T-helper 1 cell (primary cell): ENCODE results near the gene RAB11FIP3.
"Not testable (repeated sequence)": the region's sequence is repeated elsewhere in the genome, so short reads cannot be mapped to it uniquely, and the experiment has no call there.

ENCODE experiments used
- DNase-seq, 5 donors: peaks; one replicate each; pipeline ENCODE4 v3.0.0-alpha.2; 2012 to 2020

The RAB11FIP3 gene

GRCh38 chr16:391885-392335 lies 33.5 kb upstream of the RAB11FIP3 start:
- DNase-seq: peak in 4 of 5 donors; percentile 47 to 73 (median 53)

GRCh38 chr16:392450-393030 lies 32.9 kb upstream of the RAB11FIP3 start:
- no peak for DNase-seq

- no peak for DNase-seq
Measured at GRCh38 chr16:396199-396598, 29.2 kb upstream of the RAB11FIP3 start.

DNA sequence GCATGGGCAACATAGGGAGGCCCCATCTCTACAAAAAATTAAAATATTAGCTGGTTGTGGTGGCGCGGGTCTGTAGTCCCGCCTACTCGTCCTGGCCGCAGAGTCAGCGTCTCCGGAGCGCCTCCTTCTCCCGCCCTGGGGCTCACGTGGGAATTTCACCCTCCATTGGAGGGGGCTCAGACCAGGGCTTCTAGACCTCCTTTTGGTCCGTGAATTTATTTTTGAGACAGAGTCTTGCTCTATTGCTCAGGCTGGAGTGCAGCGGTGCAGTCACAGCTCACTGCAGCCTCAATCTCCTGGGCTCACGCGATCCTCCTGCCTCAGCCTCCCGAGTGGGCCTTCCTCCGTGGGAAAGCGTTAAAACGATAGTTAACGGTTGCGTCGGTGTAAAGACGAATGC lies 28.8 kb upstream of the RAB11FIP3 start:
- DNase-seq: no peak

DNA sequence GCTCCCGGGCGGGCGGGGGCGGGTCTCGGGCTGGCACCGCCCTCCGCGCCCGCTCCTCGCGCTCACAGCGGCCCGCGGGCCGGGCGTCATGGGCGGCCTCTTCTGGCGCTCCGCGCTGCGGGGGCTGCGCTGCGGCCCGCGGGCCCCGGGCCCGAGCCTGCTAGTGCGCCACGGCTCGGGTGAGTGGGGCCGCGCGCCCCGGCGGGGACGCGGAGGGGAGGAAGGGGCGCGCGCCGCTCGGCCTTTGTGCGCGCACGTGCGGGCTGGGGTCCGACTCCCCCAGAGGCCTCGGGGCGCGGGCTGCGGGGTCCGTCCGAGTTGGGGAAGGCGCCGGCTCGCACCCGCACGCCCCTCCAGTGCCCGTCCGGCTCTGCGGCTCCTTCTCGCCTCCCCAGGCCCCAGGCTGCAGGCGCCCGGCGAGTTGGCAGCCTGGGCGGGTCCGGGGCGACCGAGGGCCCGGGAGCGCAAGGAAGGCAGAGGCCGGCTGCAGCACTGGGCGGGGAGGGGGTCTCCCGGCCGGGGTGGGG lies 28.3 kb upstream of the RAB11FIP3 start, which contains the start of gene NME4:
Gene NME4, plus strand, starts transcription at position 65 of the 527 bp plus-strand sequence. Its CDS starts 24 bp downstream, at position 89.
- DNase-seq: peak in 1 of 5 donors; percentile 25

- DNase-seq: peak in 2 of 5 donors; percentile 30 to 35
Measured at GRCh38 chr16:397736-398332, 27.6 kb upstream of the RAB11FIP3 start.

- DNase-seq: no peak
Measured at GRCh38 chr16:398561-399339, 26.7 kb upstream of the RAB11FIP3 start.

- DNase-seq: no peak
Measured at GRCh38 chr16:399340-400019, 26.0 kb upstream of the RAB11FIP3 start.

GRCh38 chr16:400061-400591 lies 25.3 kb upstream of the RAB11FIP3 start:
- DNase-seq: no peak

DNA sequence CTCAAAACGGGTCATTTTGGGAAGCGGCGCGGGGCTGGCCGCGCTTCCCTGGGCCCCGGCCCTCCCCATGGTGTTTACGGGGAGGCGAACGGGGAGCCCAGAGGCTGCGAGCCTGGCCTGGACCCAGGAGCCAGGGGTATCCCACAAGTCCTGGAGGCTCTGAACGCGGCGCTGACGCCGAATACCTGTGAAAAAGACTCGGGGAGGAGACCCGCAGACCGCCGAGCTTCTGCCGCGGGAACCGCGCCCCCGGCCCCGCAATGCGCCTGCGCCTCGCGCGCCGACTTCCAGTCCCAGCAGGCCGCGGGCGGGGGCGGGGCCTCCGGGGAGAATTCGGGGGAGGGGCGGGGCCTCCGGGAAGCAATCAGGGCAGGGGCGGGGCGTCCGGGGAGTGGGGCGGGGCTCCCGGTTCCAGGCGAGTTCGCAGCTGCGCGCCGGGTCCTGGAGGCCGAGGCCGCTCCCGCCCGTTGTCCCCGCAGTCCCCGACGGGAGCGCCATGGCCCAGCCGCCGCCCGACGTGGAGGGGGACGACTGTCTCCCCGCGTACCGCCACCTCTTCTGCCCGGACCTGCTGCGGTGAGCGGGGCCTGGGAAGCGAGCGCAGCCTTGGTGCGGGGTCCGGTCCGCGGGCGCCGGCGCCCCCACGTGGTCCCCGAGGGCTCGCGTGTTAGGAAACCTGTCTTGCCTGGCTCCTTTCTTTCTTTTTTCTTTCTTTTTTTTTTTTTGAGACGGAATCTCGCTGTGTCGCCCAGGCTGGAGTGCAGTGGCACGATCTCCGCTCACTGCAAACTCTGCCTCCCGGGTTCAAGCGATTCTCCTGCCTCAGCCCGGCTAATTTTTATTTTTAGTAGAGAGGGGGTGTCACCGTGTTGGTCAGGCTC lies 23.7 kb upstream of the RAB11FIP3 start, which contains the start of gene DECR2:
Gene DECR2, plus strand, starts transcription at position 418 of the 881 bp plus-strand sequence. Its CDS starts 79 bp downstream, at position 497.
- DNase-seq: peak; percentile 89 to 99 (median 98)

DNA sequence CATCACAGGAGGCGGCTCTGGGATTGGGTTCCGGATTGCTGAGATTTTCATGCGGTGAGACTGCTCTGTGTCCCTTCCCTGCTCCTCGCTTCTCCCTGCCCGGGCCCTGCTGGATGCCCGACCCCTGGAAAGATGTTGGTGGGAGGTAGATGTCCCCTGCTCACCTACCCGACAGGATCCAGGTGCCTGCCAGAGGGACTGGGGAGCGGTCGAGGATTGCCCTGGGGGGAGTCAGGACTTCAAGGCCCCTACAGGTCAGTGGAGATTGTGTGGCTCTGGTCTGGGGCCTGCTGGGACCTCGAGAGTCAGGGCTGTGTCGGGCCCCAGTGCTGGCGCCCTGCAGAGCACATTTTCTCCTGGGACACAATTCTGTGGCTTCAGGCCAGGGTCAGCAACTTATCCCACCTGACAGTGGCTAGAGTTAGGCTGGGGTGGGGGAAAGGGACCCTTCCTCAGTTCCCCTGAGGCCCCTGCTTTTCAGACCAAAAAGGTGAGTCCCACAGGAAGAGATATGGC lies 20.4 kb upstream of the RAB11FIP3 start:
- DNase-seq: no peak

DNA sequence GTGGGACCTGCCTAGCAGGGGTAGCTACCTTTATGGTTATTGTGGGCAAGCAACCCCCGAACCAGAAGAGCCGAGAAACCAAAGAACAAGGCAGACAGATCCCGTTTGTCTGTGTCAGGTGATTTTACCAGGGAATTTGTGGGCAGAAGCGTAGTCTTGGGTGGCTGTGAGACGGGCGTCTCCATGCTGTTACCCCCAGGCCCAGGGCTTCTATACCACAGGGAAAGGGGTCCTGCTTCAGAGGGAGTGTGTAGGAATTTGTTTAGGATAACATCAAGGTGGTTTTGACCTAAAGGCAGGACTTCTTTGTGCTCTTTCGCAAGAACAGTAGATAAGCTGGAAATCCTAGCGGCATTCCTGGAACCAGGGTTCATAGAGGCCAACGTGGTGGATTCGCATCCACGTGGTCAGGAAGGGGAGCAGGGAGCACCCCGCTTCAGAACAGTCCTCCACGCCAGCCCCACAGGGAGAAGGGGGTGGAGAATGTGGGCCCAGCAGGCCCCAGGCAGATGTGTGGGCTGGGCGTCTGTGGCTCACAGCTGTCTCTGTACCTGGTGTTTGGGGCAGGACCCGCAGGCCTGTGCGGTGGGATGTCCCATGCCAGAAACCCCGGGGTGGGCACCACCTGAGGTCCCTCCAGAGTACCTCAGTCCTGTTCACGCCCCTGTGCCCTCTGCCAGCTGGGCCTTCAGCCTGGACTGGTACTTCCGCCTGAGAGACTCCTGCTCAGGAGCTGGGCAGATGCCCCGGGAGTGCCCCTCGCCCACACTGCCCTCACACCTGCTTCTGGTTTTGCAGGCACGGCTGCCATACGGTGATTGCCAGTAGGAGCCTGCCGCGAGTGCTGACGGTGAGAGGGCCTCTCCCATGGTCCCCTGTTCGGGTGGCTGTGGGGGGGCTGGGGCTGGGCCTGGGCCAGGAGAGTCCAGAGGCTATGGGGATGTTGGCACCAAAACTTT lies 19.6 kb upstream of the RAB11FIP3 start:
- no peak for DNase-seq

GRCh38 chr16:407253-407652 lies 18.2 kb upstream of the RAB11FIP3 start:
- DNase-seq: no peak

- DNase-seq: no peak
Measured at GRCh38 chr16:410516-411178, 14.8 kb upstream of the RAB11FIP3 start.

- DNase-seq: no peak
Measured at GRCh38 chr16:411576-412265, 13.7 kb upstream of the RAB11FIP3 start.

GRCh38 chr16:414395-415169 lies 10.9 kb upstream of the RAB11FIP3 start:
- no peak for DNase-seq

DNA sequence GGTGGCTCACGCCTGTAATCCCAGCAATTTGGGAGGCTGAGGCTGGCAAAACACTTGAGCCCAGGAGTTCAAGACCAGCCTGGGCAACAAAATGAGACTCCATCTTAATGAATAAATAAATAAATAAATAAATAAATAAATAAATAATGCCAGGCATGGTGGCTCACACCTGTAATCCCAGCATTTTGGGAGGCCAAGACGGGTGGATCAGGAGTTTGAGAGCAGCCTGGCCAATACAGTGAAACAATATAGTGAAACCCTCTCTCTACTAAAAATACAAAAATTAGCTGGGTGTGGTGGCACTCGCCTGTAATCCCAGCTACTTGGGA lies 10.3 kb upstream of the RAB11FIP3 start:
- DNase-seq: not testable (repeated sequence)

GRCh38 chr16:422179-422578 lies 3.3 kb upstream of the RAB11FIP3 start:
- DNase-seq: not testable (repeated sequence)
